ENCODE results near the gene PTPN13.

- TF ChIP-seq CTCF (IDR thresholded peaks at IDR 0.05) (no peak), POLR2AphosphoS5 (IDR thresholded peaks at IDR 0.05) (no peak), POLR2A (IDR thresholded peaks at IDR 0.05) (no peak)
Observed at GRCh38 chr4:86809809-86810208, 215.7 kb downstream of the PTPN13 start.
